Cardiac fibroblast (primary cell): ENCODE measurements around the gene TDRD7.
A peak's percentile ranks its signal among the peaks of the same experiment; 100 is the strongest.

Source experiments
- DNase-seq, 2 donors: peaks; one replicate each; pipeline versions ENCODE4 v3.0.0 to v3.0.0-alpha.2; 2010; ENCODE audit warnings: low read depth in 2 of 2
- H3K4me3 ChIP-seq, 2 donors: replicated peaks in 1 of 2; 1 replicate in 1 of 2; 2 replicates in 1 of 2; pipeline ENCODE4 v1.5.1; 2011; ENCODE audit warnings: low read depth in 2 of 2, low read length in 2 of 2, mild to moderate bottlenecking in 2 of 2, moderate library complexity in 1 of 2
- TF ChIP-seq, protein P1 (sequence below): IDR thresholded peaks from one replicate; pipeline ENCODE4 v1.5.1; 2011; ENCODE audit warnings: low read depth, mild to moderate bottlenecking, low read length, inconsistent platforms

TDRD7 gene

DNA sequence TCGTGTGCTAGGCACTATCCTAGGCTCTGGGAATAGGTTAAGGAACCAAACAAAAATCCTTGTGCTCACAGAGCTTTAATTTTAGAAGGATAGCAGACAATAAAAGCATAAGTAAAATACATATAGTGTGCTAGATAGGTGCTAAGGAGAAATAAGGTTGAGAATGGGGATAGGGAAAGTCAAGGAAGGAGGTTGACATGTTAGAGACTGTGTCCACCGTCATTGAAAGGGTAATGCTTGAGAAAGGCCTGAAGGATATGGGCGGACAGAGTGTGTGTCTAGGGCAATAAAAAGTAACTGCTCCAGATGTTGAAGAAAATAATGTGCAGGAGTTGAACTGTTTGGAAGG, 482 bp upstream of the TDRD7 start:
- TF ChIP-seq, protein P1, sequence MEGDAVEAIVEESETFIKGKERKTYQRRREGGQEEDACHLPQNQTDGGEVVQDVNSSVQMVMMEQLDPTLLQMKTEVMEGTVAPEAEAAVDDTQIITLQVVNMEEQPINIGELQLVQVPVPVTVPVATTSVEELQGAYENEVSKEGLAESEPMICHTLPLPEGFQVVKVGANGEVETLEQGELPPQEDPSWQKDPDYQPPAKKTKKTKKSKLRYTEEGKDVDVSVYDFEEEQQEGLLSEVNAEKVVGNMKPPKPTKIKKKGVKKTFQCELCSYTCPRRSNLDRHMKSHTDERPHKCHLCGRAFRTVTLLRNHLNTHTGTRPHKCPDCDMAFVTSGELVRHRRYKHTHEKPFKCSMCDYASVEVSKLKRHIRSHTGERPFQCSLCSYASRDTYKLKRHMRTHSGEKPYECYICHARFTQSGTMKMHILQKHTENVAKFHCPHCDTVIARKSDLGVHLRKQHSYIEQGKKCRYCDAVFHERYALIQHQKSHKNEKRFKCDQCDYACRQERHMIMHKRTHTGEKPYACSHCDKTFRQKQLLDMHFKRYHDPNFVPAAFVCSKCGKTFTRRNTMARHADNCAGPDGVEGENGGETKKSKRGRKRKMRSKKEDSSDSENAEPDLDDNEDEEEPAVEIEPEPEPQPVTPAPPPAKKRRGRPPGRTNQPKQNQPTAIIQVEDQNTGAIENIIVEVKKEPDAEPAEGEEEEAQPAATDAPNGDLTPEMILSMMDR, result no peak
- DNase-seq, result no peak
- peak overlapping the region; percentile 35 to 71 for H3K4me3 ChIP-seq

DNA sequence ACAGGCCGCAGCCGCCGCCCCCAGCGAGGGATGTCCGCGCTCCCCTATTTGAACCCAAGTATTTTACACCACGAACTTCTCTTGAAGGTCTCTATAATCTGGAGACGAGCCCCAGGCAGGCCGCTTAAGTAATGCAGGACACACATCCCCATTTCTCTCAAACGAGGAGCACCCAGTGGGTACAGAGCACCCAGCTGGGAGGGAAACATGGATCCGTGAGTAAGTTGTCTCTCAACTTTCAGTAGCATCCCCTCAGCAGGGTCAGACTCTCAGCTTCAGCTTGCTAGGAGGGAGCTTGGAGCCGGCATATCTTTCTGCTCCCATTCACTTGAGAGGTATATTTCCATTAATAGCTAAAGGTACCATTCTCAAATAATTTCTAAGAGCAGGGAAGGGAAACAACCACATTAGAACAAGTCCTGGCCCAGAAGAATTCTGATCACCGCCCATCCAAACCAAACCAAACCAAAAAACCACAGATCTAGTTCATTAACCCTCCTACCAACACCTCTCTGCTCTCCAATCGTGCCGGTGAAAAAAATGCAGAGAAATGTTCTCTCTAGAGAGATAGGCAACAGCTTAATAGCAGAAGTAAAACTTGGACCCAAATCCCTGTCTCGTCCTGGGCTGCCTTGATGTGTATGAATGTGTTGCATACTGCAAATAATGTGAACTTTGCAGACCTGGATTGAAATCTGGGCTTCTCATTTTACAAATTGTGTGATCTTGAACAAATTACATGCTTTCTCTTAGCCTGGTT, 910 bp downstream of the TDRD7 start:
- TF ChIP-seq, protein P1, result no peak
- H3K4me3 ChIP-seq, result peak overlapping the region; percentile 71 to 74
- peak; percentile 12 to 16 for DNase-seq

DNA sequence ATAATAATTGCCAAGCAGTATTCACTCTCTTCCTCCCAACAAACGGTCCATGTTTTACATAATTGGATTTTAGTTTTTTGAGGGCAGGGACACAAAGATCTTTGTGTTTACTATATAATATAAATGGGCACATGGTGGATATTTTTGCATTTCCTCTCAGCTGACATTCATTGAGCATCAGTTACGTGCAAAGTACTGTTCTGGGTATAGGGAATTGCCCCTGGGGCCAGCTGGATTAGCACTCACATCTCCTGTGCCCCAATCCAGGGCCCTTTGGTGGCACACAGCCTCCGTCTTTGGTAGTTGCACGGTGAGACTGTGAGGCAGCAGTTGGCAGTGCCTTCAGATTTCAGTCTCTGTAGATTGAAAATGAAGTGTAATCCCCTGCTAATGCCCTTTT, 1.6 kb downstream of the TDRD7 start:
- DNase-seq, result no peak
- H3K4me3 ChIP-seq, result no peak overlapping the region
- TF ChIP-seq, protein P1, result no peak

DNA sequence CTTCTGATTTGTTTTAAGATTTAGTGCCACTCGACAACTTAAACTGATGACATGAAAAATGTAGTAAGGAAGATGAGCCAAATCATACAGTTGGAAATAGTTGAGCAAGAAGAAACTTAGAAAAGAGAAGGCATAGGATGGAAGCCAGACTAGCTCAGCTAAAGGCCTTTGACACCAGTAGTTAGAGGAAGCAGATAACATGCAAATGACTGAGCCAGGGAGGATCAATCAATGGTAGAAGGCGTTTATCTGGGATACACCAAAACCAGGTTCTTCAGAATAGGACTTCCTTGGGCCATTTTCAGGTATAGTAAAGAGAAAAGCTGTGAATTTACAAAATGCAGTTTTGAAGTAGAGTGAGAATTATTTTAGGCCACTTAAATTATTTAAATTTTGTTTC, 3.2 kb downstream of the TDRD7 start:
- DNase-seq, result no peak
- TF ChIP-seq, protein P1, result no peak
- H3K4me3 ChIP-seq, result no peak overlapping the region

DNA sequence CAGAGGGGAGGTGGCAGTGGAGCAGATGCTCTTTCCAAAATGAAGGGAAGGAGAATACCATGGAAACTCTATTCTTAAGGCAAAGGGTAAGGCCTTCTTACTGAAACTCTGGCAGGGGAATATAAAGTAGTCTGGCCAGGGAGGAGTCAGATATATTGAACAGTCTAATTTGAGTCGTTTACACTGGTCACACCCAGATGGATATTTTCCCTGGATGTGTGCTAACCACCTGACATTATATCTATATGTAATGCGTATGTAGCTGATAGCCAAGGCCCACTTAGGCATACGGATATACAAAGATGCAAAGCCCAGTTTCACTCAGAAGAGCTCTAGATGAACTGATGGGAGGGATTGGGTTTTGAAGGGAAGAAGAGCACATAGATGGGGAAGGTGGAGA, 7.0 kb downstream of the TDRD7 start:
- TF ChIP-seq, protein P1, result no peak

DNA sequence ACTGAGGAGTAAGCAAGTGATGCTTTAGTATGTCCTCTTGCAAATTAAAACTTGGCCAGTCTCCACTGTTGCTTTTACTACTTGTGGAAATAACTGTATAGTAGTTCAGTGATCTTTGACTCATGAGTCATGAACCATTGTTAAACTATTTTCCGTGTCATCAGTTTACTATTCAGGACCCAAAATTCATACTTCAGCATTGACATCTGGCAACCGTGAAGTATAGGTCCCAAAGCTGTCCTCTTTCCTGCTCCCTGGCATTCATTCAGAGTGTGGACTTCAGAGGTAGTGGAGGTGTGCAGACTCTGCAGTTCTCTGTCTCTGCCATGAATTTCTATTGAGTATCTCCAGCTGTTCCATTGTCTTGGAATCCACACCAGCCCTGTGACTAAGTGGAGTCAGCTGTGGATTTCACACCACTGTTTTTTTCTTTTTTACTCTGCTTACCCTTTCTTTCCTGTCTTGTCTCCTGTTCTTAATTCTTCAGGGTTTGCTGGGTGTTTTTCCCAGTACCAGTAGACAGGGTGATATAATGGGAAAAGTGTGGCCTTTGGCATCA, 7.5 kb downstream of the TDRD7 start:
- peak; percentile 52 to 85 for DNase-seq
- TF ChIP-seq, protein P1, result no peak

More for the DNA sequence above, 7.0 kb downstream of the TDRD7 start:
- no peak for DNase-seq
- no peak overlapping the region for H3K4me3 ChIP-seq

More for the DNA sequence above, 7.5 kb downstream of the TDRD7 start:
- H3K4me3 ChIP-seq, result no peak overlapping the region
